ENCODE data around the gene RHCE.
"Not testable (repeated sequence)": the region's sequence is repeated elsewhere in the genome, so short reads cannot be mapped to it uniquely, and the experiment has no call there.

Gene RHCE

GRCh38 chr1:25327864-25328790 is 92.5 kb downstream of the RHCE start:
- H3K4me3 ChIP-seq (IDR thresholded peaks at IDR 0.05; ENCODE audit: insufficient read depth, low read depth, low read length); H3K4me2 ChIP-seq; H3K9ac ChIP-seq; H3K27me3 ChIP-seq (ENCODE audit: insufficient read depth, low read depth); H3K27ac ChIP-seq; H3K36me3 ChIP-seq (ENCODE audit: insufficient read depth); H2AFZ ChIP-seq (ENCODE audit: low read depth); H4K20me1 ChIP-seq (ENCODE audit: insufficient read depth); H3K4me1 ChIP-seq (ENCODE audit: low read depth, poor library complexity, severe bottlenecking); H3K79me2 ChIP-seq (ENCODE audit: insufficient read depth, low read depth): not testable (repeated sequence)

GRCh38 chr1:25324407-25324806 is 96.2 kb downstream of the RHCE start:
- H3K4me1 ChIP-seq (ENCODE audit: low read depth, poor library complexity, severe bottlenecking); H3K36me3 ChIP-seq (ENCODE audit: insufficient read depth); H3K27me3 ChIP-seq (ENCODE audit: insufficient read depth, low read depth); H3K9ac ChIP-seq; H2AFZ ChIP-seq (ENCODE audit: low read depth); H3K79me2 ChIP-seq (ENCODE audit: insufficient read depth, low read depth); H4K20me1 ChIP-seq (ENCODE audit: insufficient read depth); H3K27ac ChIP-seq; H3K4me3 ChIP-seq (IDR thresholded peaks at IDR 0.05; ENCODE audit: insufficient read depth, low read depth, low read length); H3K4me2 ChIP-seq: not testable (repeated sequence)

- not testable (repeated sequence) for H4K20me1 ChIP-seq (ENCODE audit: insufficient read depth); H3K4me1 ChIP-seq (ENCODE audit: low read depth, poor library complexity, severe bottlenecking); H3K9ac ChIP-seq; H3K36me3 ChIP-seq (ENCODE audit: insufficient read depth); H3K27me3 ChIP-seq (ENCODE audit: insufficient read depth, low read depth); H3K4me2 ChIP-seq; H2AFZ ChIP-seq (ENCODE audit: low read depth); H3K4me3 ChIP-seq (IDR thresholded peaks at IDR 0.05; ENCODE audit: insufficient read depth, low read depth, low read length); H3K27ac ChIP-seq; H3K79me2 ChIP-seq (ENCODE audit: insufficient read depth, low read depth)
Observed at GRCh38 chr1:25322127-25322526, 98.5 kb downstream of the RHCE start.

GRCh38 chr1:25320314-25320938 is 100.2 kb downstream of the RHCE start:
- H3K4me3 ChIP-seq (IDR thresholded peaks at IDR 0.05; ENCODE audit: insufficient read depth, low read depth, low read length); H3K4me2 ChIP-seq; H3K9ac ChIP-seq; H3K79me2 ChIP-seq (ENCODE audit: insufficient read depth, low read depth); H4K20me1 ChIP-seq (ENCODE audit: insufficient read depth); H2AFZ ChIP-seq (ENCODE audit: low read depth); H3K27ac ChIP-seq; H3K36me3 ChIP-seq (ENCODE audit: insufficient read depth); H3K27me3 ChIP-seq (ENCODE audit: insufficient read depth, low read depth); H3K4me1 ChIP-seq (ENCODE audit: low read depth, poor library complexity, severe bottlenecking): not testable (repeated sequence)

GRCh38 chr1:25312806-25313470 is 107.7 kb downstream of the RHCE start:
- not testable (repeated sequence) for H3K36me3 ChIP-seq (ENCODE audit: insufficient read depth); H3K79me2 ChIP-seq (ENCODE audit: insufficient read depth, low read depth); H3K9ac ChIP-seq; H4K20me1 ChIP-seq (ENCODE audit: insufficient read depth); H3K4me2 ChIP-seq; H2AFZ ChIP-seq (ENCODE audit: low read depth); H3K27ac ChIP-seq; H3K27me3 ChIP-seq (ENCODE audit: insufficient read depth, low read depth); H3K4me1 ChIP-seq (ENCODE audit: low read depth, poor library complexity, severe bottlenecking); H3K4me3 ChIP-seq (IDR thresholded peaks at IDR 0.05; ENCODE audit: insufficient read depth, low read depth, low read length)
